ENCODE results near the gene SP1. TPM values are rescaled to one million over a fixed set of nuclear protein-coding genes. Genes with fewer than 3 reads are reported as not detected.
"Not testable (repeated sequence)": the region's sequence is repeated elsewhere in the genome, so short reads cannot be mapped to it uniquely, and the experiment has no call there.

SP1 gene
- total RNA-seq, 2 donors from 2014 or later, result 50.9 to 65.6 TPM

GRCh38 chr12:53413485-53414204 is 33.7 kb downstream of the SP1 start:
- Histone ChIP-seq H3K36me3 (peaks cover 31% of the 10 kb centered on the region), H3K27me3 (replicated peaks; ENCODE audit: insufficient read depth) (no peaks in the 10 kb centered on the region), H3K4me3 (no peak overlapping the region), H3K9me3 (no peaks in the 10 kb centered on the region), H3K27ac (no peak overlapping the region), H3K4me1 (ENCODE audit: control insufficient read depth in 1 of 2, low read depth in 2 of 2) (peaks cover 0 to 19% of the 10 kb centered on the region in 2 donors)
- DNase-seq (ENCODE audit: low spot score) (no peak), ATAC-seq (ENCODE audit: insufficient number of reproducible peaks, low FRiP score, low read depth) (no peak)
- no peak for TF ChIP-seq CTCF (IDR thresholded peaks at IDR 0.05)

DNA sequence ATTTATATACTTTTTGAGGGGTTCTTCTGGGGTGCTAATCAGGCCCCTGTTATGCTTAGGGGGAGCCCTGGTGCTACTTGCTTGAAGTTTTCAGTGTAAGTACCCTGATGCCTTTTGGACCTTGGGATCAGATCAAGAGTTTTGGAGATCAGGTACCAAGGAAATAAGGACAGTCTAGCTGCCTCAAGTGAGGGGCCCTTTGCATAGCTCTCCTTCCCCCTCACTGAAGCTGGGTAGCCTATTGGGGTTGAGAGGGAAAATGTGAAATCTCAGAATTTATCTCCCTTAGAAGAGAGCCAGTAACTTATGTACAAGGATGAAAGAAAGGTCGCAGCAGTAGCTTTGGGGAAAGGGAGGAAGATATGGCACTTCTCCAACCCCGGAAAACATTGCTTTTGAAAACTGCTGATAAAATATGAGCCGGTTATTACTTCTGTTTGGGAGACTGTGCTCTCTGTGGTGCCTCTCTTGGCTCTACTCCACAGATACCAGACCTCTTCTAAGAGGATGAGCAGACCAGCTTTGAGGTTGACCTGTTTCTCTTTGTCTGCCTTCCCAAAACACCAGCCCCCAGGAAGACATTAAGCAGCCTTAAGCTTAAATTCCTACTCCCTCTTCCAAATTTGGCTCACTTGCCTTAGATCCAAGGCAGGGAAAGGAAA is 34.9 kb downstream of the SP1 start:
- Histone ChIP-seq H3K27ac (no peak overlapping the region), H3K9me3 (no peaks in the 10 kb centered on the region), H3K4me3 (no peak overlapping the region), H3K27me3 (replicated peaks; ENCODE audit: insufficient read depth) (no peaks in the 10 kb centered on the region), H3K4me1 (ENCODE audit: control insufficient read depth in 1 of 2, low read depth in 2 of 2) (peaks cover 0 to 19% of the 10 kb centered on the region in 2 donors), H3K36me3 (peaks cover 20% of the 10 kb centered on the region)
- TF ChIP-seq CTCF (IDR thresholded peaks at IDR 0.05), result no peak
- DNase-seq (ENCODE audit: low spot score) (no peak), ATAC-seq (ENCODE audit: insufficient number of reproducible peaks, low FRiP score, low read depth) (no peak)

DNA sequence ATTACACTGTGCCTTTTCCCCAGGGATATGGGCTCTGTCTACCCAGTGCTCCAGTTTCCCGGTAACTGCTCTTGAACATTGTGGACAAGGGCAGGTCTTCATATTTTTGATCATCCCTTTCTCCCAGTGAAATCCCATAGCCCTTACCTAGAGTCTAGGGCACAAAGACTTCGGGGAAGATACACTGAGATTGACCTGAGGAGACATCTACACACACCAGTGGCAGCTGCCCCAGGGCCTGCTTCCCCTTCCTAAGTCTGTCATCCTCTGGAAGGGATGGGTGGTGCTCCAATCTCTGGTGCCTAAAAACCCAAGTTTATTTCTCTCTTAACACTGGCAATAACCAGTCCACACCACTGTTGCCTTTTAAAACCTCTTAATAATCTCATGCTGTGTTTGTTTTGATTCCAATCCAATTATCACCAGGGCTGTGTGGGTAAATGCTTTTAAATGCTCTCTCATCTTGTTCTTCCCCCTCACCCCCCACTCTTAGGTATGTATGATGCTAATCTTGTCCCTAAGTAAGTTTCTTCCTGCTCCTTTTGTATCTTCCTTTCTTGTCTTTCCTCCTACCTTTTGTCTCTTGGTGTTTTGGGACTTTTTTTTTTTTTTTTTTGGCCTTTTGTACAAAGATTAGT is 35.9 kb downstream of the SP1 start:
- not testable (repeated sequence) for DNase-seq (ENCODE audit: low spot score); H3K9me3 ChIP-seq; H3K27ac ChIP-seq; ATAC-seq (ENCODE audit: insufficient number of reproducible peaks, low FRiP score, low read depth); H3K27me3 ChIP-seq (replicated peaks; ENCODE audit: insufficient read depth); H3K4me3 ChIP-seq
- Histone ChIP-seq H3K36me3 (peaks cover 11% of the 10 kb centered on the region), H3K4me1 (ENCODE audit: control insufficient read depth in 1 of 2, low read depth in 2 of 2) (peaks cover 0 to 19% of the 10 kb centered on the region in 2 donors)

DNA sequence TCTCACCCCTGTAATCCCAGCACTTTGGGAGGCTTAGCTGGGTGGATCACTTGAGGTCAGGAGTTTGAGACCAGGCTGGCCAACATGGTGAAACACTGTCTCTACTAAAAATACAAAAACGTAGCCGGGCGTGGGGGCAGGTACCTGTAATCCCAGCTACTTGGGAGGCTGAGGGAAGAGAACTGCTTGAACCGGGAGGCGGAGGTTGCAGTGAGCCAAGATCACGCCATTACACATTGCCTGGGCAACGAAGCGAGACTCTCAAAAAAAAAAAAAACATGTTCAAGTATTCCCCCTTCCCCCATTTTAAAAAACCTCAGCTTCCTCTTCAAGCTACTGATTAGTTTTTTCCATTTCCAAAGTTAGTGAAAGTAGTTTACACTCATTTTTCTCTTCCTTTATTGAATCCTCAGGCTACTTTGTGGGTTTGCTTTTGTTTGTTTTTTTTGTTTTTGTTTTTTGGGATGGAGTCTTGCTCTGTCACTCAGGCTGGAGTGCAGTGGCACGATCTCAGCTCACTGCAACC is 37.4 kb downstream of the SP1 start:
- H3K36me3 ChIP-seq; ATAC-seq (ENCODE audit: insufficient number of reproducible peaks, low FRiP score, low read depth); H3K27me3 ChIP-seq (replicated peaks; ENCODE audit: insufficient read depth); DNase-seq (ENCODE audit: low spot score); H3K27ac ChIP-seq; H3K9me3 ChIP-seq; H3K4me3 ChIP-seq: not testable (repeated sequence)
- peaks cover 0 to 22% of the 10 kb centered on the region in 2 donors for H3K4me1 ChIP-seq (ENCODE audit: control insufficient read depth in 1 of 2, low read depth in 2 of 2)

GRCh38 chr12:53418221-53418620 is 38.2 kb downstream of the SP1 start:
- Histone ChIP-seq H3K36me3 (no peaks in the 10 kb centered on the region), H3K27me3 (replicated peaks; ENCODE audit: insufficient read depth) (no peaks in the 10 kb centered on the region), H3K27ac (no peak overlapping the region), H3K9me3 (no peaks in the 10 kb centered on the region), H3K4me3 (no peak overlapping the region), H3K4me1 (ENCODE audit: control insufficient read depth in 1 of 2, low read depth in 2 of 2) (peaks cover 0 to 15% of the 10 kb centered on the region in 2 donors)
- no peak for TF ChIP-seq CTCF (IDR thresholded peaks at IDR 0.05)
- no peak for ATAC-seq (ENCODE audit: insufficient number of reproducible peaks, low FRiP score, low read depth)
- no peak for DNase-seq (ENCODE audit: low spot score)

DNA sequence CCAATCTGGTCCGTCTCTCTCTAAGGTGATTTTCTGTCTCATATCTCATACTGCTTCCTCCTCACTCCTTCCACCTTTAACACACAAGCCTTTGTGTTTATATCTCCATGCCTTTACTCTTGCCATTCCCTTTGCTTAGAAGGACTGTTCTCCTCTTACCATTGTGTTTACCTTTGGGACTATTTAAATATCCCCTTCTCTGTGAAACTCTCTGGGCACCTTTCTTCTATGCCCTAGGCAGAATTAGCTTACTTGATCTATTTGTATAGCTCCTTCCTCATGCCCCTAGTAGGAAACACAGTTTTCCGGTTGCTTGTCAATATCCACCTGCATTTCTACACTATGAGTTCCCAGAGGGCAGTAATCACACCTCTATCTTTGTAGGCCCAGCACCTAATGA is 39.8 kb downstream of the SP1 start:
- Histone ChIP-seq H3K36me3 (no peaks in the 10 kb centered on the region), H3K27me3 (replicated peaks; ENCODE audit: insufficient read depth) (no peaks in the 10 kb centered on the region), H3K27ac (no peak overlapping the region), H3K4me3 (no peak overlapping the region), H3K4me1 (ENCODE audit: control insufficient read depth in 1 of 2, low read depth in 2 of 2) (peaks cover 0 to 15% of the 10 kb centered on the region in 2 donors), H3K9me3 (no peaks in the 10 kb centered on the region)
- no peak for ATAC-seq (ENCODE audit: insufficient number of reproducible peaks, low FRiP score, low read depth)
- DNase-seq (ENCODE audit: low spot score), result no peak
- no peak for TF ChIP-seq CTCF (IDR thresholded peaks at IDR 0.05)

DNA sequence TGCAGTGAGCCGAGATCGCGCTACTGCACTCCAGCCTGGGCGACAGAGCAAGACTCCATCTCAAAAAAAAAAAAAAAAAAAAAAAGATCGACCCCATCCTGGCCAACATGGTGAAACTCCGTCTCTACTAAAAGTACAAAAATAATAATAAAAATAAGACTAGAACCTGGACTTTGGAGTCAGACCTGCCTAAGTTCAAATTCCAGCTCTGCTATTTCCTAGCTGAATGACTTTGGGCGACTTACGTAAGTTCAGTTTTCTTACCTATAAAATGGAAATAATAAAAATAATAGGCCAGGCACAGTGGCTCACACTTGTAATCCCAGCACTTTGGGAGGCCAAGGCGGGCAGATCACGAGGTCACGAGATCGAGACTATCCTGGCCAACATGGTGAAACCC is 42.3 kb downstream of the SP1 start:
- not testable (repeated sequence) for H3K36me3 ChIP-seq; H3K9me3 ChIP-seq; H3K27me3 ChIP-seq (replicated peaks; ENCODE audit: insufficient read depth); ATAC-seq (ENCODE audit: insufficient number of reproducible peaks, low FRiP score, low read depth); H3K4me3 ChIP-seq; DNase-seq (ENCODE audit: low spot score); H3K27ac ChIP-seq; H3K4me1 ChIP-seq (ENCODE audit: control insufficient read depth in 1 of 2, low read depth in 2 of 2)

Measured in thoracic aorta (tissue), 2 donors.